NT2/D1 (cell line): Measurements from ENCODE around the gene CELSR2.
"Not testable (repeated sequence)": the region's sequence is repeated elsewhere in the genome, so short reads cannot be mapped to it uniquely, and the experiment has no call there.

Experiments used
- DNase-seq: peaks from one replicate; pipeline ENCODE4 v3.0.0-alpha.2; 2011; ENCODE audit warnings: low read depth, low spot score
- H3K27me3 ChIP-seq: 2 replicates; pipeline ENCODE4 v1.6.0; 2011; ENCODE audit warnings: mild to moderate bottlenecking; ENCODE audit not compliant: insufficient read length, insufficient read depth
- H3K36me3 ChIP-seq: 2 replicates; pipeline ENCODE4 v1.6.1; 2011; ENCODE audit warnings: mild to moderate bottlenecking, low read length, mixed read lengths; ENCODE audit not compliant: insufficient read depth, insufficient read length
- H3K4me1 ChIP-seq: 2 replicates; pipeline ENCODE4 v1.5.1; 2011; ENCODE audit not compliant: insufficient read depth, insufficient read length
- H3K4me3 ChIP-seq: 2 replicates; pipeline ENCODE4 v1.5.1; 2011; ENCODE audit warnings: low read depth; ENCODE audit not compliant: insufficient read length
- H3K9ac ChIP-seq: 2 replicates; pipeline ENCODE4 v1.6.0; 2011; ENCODE audit warnings: low read depth; ENCODE audit not compliant: insufficient read length
- H3K9me3 ChIP-seq: 2 replicates; pipeline ENCODE4 v1.5.1; 2011; ENCODE audit warnings: mild to moderate bottlenecking, low read length; ENCODE audit not compliant: insufficient read depth
- SUZ12 ChIP-seq: IDR thresholded peaks from 2 replicates; pipeline ENCODE4 v1.6.1; 2011; ENCODE audit not compliant: insufficient read length, insufficient read depth; ENCODE audit errors: extremely low read depth
- YY1 ChIP-seq: IDR thresholded peaks from 2 replicates; pipeline ENCODE4 v1.6.1; 2011; ENCODE audit not compliant: insufficient read length, insufficient read depth
- ZNF274 ChIP-seq: IDR thresholded peaks from 2 replicates; pipeline ENCODE4 v1.6.1; 2011; ENCODE audit warnings: mild to moderate bottlenecking, low read depth, low read length

Gene CELSR2

GRCh38 chr1:109300650-109301151, 51.4 kb downstream of the CELSR2 start:
- TF ChIP-seq YY1 (no peak), ZNF274 (no peak), SUZ12 (no peak)
- no peaks in the 10 kb centered on the region for H3K36me3 ChIP-seq
- no peaks in the 10 kb centered on the region for H3K27me3 ChIP-seq
- no peak overlapping the region for H3K4me3 ChIP-seq
- no peak overlapping the region for H3K9ac ChIP-seq
- DNase-seq = no peak
- peaks cover 10% of the 10 kb centered on the region for H3K4me1 ChIP-seq
- no peaks in the 10 kb centered on the region for H3K9me3 ChIP-seq

DNA sequence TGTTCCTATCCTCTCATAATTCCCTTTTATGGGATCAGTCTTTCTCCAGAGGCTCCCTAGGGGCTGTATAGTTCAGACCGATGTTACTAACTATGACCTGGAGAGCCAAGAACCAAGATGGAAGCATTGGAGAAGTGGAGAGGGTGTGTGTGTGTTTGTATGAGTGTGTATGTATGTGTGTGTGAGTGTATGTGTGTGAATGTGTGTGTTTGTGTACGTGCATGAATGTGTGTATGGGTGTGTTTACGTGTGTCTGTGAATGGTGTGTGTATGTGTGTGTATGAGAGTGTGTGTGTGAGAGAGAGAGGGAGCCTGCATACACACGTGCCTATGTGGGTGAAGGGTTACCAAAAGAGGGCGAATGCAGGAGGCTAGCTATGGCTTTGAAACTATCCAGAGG, 52.5 kb downstream of the CELSR2 start:
- Histone ChIP-seq H3K9me3 (no peaks in the 10 kb centered on the region), H3K9ac (no peak overlapping the region)

DNA sequence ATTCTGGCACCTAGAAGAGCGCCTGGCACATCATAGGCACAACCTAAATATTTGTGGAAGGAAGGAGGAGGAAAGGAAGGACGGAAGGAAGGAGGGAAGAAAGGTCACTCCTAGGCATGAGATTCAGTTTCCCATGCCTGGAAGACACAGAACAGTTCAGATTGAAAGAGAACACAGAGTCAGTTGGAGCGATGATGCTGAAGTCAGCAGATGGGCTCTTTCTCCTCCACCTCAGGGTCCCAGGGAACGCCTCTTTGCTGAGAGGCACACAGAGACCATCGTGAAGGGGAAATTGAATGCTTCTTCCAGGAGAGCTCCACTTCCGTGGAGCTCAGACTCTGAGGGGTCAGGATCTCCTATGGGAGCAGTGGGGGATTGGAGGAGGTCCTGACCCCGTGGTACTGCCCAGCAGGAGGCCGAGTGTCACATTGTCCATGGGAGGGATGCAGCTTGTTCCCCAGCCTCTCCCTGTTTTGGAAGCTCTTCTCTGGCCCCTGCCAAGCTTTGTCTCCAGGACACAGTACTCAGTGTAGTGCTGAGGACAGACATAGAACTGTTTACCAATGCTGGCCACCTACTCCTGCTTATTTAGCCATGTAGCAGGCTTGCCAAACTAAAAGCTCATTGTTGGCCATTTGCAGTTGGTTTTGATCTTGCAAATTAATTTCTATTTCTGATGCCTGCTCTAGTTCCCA, 55.0 kb downstream of the CELSR2 start:
- TF ChIP-seq SUZ12 = no peak
- no peak for TF ChIP-seq YY1
- no peak for TF ChIP-seq ZNF274
- Histone ChIP-seq H3K36me3 (no peaks in the 10 kb centered on the region), H3K9me3 (no peaks in the 10 kb centered on the region), H3K9ac (no peak overlapping the region), H3K4me3 (no peak overlapping the region), H3K27me3 (no peaks in the 10 kb centered on the region), H3K4me1 (peaks cover 18% of the 10 kb centered on the region)
- DNase-seq = no peak

More for the DNA sequence above, 52.5 kb downstream of the CELSR2 start:
- Histone ChIP-seq H3K4me3 (no peak overlapping the region), H3K36me3 (no peaks in the 10 kb centered on the region), H3K4me1 (peaks cover 16% of the 10 kb centered on the region), H3K27me3 (no peaks in the 10 kb centered on the region)
- no peak for TF ChIP-seq SUZ12
- no peak for TF ChIP-seq ZNF274
- no peak for TF ChIP-seq YY1
- DNase-seq = no peak

GRCh38 chr1:109305991-109306390, 56.7 kb downstream of the CELSR2 start:
- H3K9ac ChIP-seq, DNase-seq: not testable (repeated sequence)

GRCh38 chr1:109306832-109307273, 57.5 kb downstream of the CELSR2 start, which contains the start of gene MYBPHL:
TSS of gene MYBPHL (minus strand) at chr1:109307011. CDS start at chr1:109306991, 20 bp downstream.
- H3K27me3 ChIP-seq = no peaks in the 10 kb centered on the region
- DNase-seq = no peak
- H3K4me1 ChIP-seq = peaks cover 16% of the 10 kb centered on the region
- TF ChIP-seq SUZ12 (no peak), ZNF274 (no peak), YY1 (no peak)
- no peak within 1 kb of the TSS for H3K4me3 ChIP-seq
- peaks cover 13% of the 10 kb centered on the region for H3K36me3 ChIP-seq
- H3K9ac ChIP-seq = no peak within 1 kb of the TSS
- no peaks in the 10 kb centered on the region for H3K9me3 ChIP-seq

More at GRCh38 chr1:109305991-109306390, 56.7 kb downstream of the CELSR2 start:
- H3K4me3 ChIP-seq, H3K9me3 ChIP-seq, H3K36me3 ChIP-seq, H3K27me3 ChIP-seq: not testable (repeated sequence)
- H3K4me1 ChIP-seq = peaks cover 16% of the 10 kb centered on the region

DNA sequence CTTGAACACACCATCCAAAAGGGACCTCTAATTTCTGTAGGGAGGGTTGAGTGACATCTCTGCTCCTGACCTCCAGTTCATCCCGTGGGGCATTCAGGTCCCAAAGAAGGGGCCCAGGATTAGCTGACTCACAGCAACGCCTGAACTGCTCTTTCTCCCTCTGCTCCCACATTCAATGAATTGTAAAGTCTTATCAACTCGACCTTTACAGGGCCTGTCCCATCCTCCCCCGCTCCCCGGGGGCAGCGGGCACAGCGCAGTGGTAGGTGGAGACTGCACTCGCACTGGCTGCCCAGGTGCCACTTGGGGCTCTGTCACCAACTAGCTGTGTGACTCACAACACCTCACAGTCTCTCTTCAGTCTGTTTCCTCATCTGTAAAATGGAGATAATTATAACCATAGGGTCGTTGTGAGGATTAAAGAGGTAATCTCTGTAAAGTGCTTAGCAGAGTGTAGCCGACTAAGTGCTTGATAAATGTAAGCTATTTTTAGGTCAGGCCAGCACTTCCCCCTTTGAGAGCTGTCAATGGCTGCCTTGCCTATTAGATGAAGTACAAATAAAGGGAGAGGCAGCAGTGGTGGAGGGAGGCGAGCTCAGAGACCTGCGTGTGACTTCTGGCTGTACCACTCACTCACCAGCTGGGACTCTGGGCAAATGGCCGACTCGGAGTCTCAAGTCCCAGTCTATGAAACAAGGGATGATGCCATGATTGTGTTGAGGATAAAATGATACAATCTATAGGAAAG, 58.1 kb downstream of the CELSR2 start:
- no peak overlapping the region for H3K4me3 ChIP-seq
- TF ChIP-seq SUZ12 (no peak), YY1 (no peak), ZNF274 (no peak)
- peaks cover 15% of the 10 kb centered on the region for H3K36me3 ChIP-seq
- H3K9me3 ChIP-seq = no peaks in the 10 kb centered on the region
- no peaks in the 10 kb centered on the region for H3K27me3 ChIP-seq
- DNase-seq = no peak
- no peak overlapping the region for H3K9ac ChIP-seq
- peaks cover 16% of the 10 kb centered on the region for H3K4me1 ChIP-seq

- H3K4me1 ChIP-seq = peaks cover 18% of the 10 kb centered on the region
- H3K36me3 ChIP-seq = peaks cover 30% of the 10 kb centered on the region
- H3K9ac ChIP-seq = no peak overlapping the region
- TF ChIP-seq YY1 (no peak), SUZ12 (no peak), ZNF274 (no peak)
- no peak overlapping the region for H3K4me3 ChIP-seq
- no peaks in the 10 kb centered on the region for H3K27me3 ChIP-seq
- H3K9me3 ChIP-seq = no peaks in the 10 kb centered on the region
- no peak for DNase-seq
Observed at GRCh38 chr1:109309347-109309746, 60.0 kb downstream of the CELSR2 start.
